ENCODE measurements around the gene SMARCD1. TPM values are rescaled to one million over a fixed set of nuclear protein-coding genes. Genes with fewer than 3 reads are reported as not detected.

SMARCD1 gene
- total and polyA plus RNA-seq, 9 of the 15 experiments (the other 6 are each of a cell fraction or from before 2014, with no cell fraction given): 0.86 to 91.7 (median 48.0) TPM

DNA sequence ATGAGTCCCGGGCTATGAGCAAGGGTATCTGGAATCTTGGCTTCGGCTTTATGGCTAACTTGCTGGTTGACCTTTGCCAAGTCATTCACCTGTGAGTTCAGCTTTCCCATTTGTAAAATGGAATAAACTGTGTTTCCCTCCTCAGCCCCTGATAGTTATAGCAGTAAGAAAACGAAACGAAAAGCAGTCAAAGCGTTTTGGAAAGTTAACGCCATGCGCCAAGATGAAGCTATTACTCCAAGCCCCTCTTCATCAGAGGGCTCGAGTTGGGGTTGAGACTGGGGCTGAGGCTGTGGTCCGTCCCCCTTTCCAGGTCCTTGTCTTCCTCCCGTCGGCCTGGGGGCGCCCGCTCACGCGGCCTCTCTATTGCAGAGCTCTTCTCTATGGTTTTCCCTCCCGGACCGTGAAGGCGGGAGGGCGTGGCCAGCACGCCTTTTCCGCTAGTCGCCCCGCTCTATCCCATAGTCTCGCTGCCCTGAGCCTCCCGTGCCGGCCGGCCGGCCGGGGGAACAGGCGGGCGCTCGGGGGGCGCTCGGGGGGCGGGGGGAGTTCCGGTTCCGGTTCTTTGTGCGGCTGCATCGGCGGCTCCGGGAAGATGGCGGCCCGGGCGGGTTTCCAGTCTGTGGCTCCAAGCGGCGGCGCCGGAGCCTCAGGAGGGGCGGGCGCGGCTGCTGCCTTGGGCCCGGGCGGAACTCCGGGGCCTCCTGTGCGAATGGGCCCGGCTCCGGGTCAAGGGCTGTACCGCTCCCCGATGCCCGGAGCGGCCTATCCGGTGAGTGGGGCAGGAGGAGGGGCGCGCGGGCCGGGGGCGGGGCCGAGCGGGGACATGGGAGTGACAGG, at the start of gene SMARCD1 (continued):
- TF ChIP-seq NFRKB (IDR thresholded peaks at IDR 0.05; ENCODE audit: low read depth) (0 out of 2 replicates have a peak, but pooled peaks have one; percentile 56), NFYB (IDR thresholded peaks at IDR 0.05; ENCODE audit: extremely low read depth, insufficient read length) (no peak), HDAC2 (IDR thresholded peaks at IDR 0.05) (peak; percentile 71), CHD1 (IDR thresholded peaks at IDR 0.05; ENCODE audit: low read length) (no peak), MAFG (tag; conservative IDR thresholded peaks at IDR 0.05) (peak; percentile 54), C11orf30 (IDR thresholded peaks at IDR 0.05; ENCODE audit: low read depth) (peak; percentile 65), ILF3 (IDR thresholded peaks at IDR 0.05; ENCODE audit: borderline replicate concordance) (no peak), YBX1 (IDR thresholded peaks at IDR 0.05) (no peak), ZNF24 (IDR thresholded peaks at IDR 0.05) (peak; percentile 45; the same call in 1 of the 2 replicates), EWSR1 (IDR thresholded peaks at IDR 0.05; ENCODE audit: borderline replicate concordance, low read depth, partially characterized antibody) (no peak), EP300 (IDR thresholded peaks at IDR 0.05; ENCODE audit: low read length) (peak; percentile 39; the same call in 1 of the 2 replicates)
- TF ChIP-seq, protein P1, sequence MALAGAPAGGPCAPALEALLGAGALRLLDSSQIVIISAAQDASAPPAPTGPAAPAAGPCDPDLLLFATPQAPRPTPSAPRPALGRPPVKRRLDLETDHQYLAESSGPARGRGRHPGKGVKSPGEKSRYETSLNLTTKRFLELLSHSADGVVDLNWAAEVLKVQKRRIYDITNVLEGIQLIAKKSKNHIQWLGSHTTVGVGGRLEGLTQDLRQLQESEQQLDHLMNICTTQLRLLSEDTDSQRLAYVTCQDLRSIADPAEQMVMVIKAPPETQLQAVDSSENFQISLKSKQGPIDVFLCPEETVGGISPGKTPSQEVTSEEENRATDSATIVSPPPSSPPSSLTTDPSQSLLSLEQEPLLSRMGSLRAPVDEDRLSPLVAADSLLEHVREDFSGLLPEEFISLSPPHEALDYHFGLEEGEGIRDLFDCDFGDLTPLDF (CRISPR knock-in tag; IDR thresholded peaks at IDR 0.05): no peak
- TF ChIP-seq, protein P2, sequence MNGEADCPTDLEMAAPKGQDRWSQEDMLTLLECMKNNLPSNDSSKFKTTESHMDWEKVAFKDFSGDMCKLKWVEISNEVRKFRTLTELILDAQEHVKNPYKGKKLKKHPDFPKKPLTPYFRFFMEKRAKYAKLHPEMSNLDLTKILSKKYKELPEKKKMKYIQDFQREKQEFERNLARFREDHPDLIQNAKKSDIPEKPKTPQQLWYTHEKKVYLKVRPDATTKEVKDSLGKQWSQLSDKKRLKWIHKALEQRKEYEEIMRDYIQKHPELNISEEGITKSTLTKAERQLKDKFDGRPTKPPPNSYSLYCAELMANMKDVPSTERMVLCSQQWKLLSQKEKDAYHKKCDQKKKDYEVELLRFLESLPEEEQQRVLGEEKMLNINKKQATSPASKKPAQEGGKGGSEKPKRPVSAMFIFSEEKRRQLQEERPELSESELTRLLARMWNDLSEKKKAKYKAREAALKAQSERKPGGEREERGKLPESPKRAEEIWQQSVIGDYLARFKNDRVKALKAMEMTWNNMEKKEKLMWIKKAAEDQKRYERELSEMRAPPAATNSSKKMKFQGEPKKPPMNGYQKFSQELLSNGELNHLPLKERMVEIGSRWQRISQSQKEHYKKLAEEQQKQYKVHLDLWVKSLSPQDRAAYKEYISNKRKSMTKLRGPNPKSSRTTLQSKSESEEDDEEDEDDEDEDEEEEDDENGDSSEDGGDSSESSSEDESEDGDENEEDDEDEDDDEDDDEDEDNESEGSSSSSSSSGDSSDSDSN (IDR thresholded peaks at IDR 0.05; ENCODE audit: borderline replicate concordance in 1 of 2, low read depth in 2 of 2, low read length in 2 of 2): peak; percentile 18 to 28; a peak in 1 of 4 replicates
- TF ChIP-seq, protein P3, sequence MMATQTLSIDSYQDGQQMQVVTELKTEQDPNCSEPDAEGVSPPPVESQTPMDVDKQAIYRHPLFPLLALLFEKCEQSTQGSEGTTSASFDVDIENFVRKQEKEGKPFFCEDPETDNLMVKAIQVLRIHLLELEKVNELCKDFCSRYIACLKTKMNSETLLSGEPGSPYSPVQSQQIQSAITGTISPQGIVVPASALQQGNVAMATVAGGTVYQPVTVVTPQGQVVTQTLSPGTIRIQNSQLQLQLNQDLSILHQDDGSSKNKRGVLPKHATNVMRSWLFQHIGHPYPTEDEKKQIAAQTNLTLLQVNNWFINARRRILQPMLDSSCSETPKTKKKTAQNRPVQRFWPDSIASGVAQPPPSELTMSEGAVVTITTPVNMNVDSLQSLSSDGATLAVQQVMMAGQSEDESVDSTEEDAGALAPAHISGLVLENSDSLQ (IDR thresholded peaks at IDR 0.05): peak; percentile 56; the same call in 1 of the 2 replicates
- TF ChIP-seq, protein P4, sequence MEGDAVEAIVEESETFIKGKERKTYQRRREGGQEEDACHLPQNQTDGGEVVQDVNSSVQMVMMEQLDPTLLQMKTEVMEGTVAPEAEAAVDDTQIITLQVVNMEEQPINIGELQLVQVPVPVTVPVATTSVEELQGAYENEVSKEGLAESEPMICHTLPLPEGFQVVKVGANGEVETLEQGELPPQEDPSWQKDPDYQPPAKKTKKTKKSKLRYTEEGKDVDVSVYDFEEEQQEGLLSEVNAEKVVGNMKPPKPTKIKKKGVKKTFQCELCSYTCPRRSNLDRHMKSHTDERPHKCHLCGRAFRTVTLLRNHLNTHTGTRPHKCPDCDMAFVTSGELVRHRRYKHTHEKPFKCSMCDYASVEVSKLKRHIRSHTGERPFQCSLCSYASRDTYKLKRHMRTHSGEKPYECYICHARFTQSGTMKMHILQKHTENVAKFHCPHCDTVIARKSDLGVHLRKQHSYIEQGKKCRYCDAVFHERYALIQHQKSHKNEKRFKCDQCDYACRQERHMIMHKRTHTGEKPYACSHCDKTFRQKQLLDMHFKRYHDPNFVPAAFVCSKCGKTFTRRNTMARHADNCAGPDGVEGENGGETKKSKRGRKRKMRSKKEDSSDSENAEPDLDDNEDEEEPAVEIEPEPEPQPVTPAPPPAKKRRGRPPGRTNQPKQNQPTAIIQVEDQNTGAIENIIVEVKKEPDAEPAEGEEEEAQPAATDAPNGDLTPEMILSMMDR (IDR thresholded peaks at IDR 0.05 in 2 of 3, conservative IDR thresholded peaks at IDR 0.05 in 1 of 3; ENCODE audit: insufficient read depth in 2 of 3, low read depth in 1 of 3, low read length in 3 of 3): peak; percentile 75 to 88 (median 86)

All from K562 (cell line).